Measurements from ENCODE around the gene CUBN. TPM values are rescaled to one million over a fixed set of nuclear protein-coding genes. Genes with fewer than 3 reads are reported as not detected.

Gene CUBN
- total RNA-seq, 1 donor from 2014 or later: 2.7 TPM

DNA sequence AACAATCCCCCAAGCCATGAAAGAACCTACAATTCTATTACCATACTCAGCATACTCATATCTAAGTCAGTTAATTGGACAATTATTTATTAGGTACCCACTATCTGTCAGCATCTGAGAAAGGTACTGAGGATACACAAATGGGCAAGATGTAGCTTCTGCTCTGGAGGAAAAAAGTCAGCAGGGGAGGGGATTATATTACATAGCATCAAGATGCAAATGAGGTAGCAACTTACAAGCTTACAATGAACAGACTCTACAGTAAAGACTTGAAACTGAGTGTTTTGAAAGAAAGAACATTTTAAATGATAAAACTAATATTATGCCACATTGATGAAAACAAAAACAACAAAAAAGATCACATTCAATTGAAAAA, 10.8 kb upstream of the CUBN start:
- no peaks in the 10 kb centered on the region for H3K27me3 Mint-ChIP-seq (ENCODE audit: low read depth, unreplicated experiment)
- Histone ChIP-seq H3K4me2 (ENCODE audit: low read length) (no peak overlapping the region), H3K27ac (ENCODE audit: low read depth, low read length) (no peak overlapping the region), H3K9ac (ENCODE audit: low read length) (no peak overlapping the region), H3K4me1 (ENCODE audit: insufficient read depth, low read length) (no peaks in the 10 kb centered on the region), H4K20me1 (ENCODE audit: insufficient read depth, low read length) (no peaks in the 10 kb centered on the region), H3K36me3 (ENCODE audit: insufficient read depth, low read length) (no peaks in the 10 kb centered on the region), H3K27me3 (ENCODE audit: insufficient read depth, low read length) (no peaks in the 10 kb centered on the region), H3K79me2 (ENCODE audit: insufficient read depth, low read length) (no peaks in the 10 kb centered on the region), H3K9me3 (ENCODE audit: insufficient read depth, low read depth, low read length) (no peaks in the 10 kb centered on the region), H3K4me3 (ENCODE audit: insufficient read depth, low read depth, low read length) (no peak overlapping the region), H2AFZ (ENCODE audit: low read depth, low read length) (no peak overlapping the region)
- no peak for FAIRE-seq
- DNase-seq (ENCODE audit: low read depth): no peak
- no peak overlapping the region for H3K4me3 Mint-ChIP-seq (ENCODE audit: unreplicated experiment)
- no peak for TF ChIP-seq EZH2 (IDR thresholded peaks at IDR 0.05; ENCODE audit: insufficient read depth, low read length)
- no peaks in the 10 kb centered on the region for H3K36me3 Mint-ChIP-seq (ENCODE audit: low read depth, unreplicated experiment)
- H3K4me1 Mint-ChIP-seq (ENCODE audit: low read depth, unreplicated experiment): no peaks in the 10 kb centered on the region
- H3K27ac Mint-ChIP-seq (ENCODE audit: unreplicated experiment): no peak overlapping the region
- no peaks in the 10 kb centered on the region for H3K9me3 Mint-ChIP-seq (ENCODE audit: unreplicated experiment)

DNA sequence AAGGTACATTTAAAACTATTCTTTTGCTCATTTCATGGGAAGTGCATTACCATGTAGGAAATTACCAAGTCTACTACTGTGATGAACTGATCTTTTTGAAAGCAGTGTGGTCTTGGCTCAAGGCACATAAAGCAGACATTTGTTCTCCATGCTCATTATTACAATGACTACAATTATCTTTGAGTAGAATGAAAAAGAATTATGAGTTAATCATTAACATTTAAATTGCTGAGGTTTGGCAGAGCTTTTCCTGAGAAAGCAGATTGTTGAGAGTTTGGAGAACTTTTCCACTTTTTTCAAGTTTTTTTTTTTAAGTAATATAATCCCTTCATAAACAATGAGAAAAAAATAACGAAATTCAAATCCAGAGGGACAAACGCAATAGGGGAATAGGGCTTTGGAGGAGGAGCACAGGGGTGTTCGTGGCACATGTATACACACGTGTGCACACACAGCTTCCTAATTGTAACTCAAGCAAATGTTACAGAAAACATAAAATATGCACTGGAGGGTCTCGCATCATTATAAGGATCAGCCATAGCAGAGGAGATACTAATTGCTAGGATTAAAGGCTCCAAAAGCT, 8.9 kb upstream of the CUBN start:
- DNase-seq (ENCODE audit: low read depth) (no peak), FAIRE-seq (no peak)
- H3K9me3 ChIP-seq (ENCODE audit: insufficient read depth, low read depth, low read length): no peaks in the 10 kb centered on the region
- no peak overlapping the region for H3K4me3 ChIP-seq (ENCODE audit: insufficient read depth, low read depth, low read length)
- Mint-ChIP-seq H3K9me3 (ENCODE audit: unreplicated experiment) (no peaks in the 10 kb centered on the region), H3K4me1 (ENCODE audit: low read depth, unreplicated experiment) (no peaks in the 10 kb centered on the region), H3K27ac (ENCODE audit: unreplicated experiment) (no peak overlapping the region), H3K27me3 (ENCODE audit: low read depth, unreplicated experiment) (no peaks in the 10 kb centered on the region), H3K36me3 (ENCODE audit: low read depth, unreplicated experiment) (no peaks in the 10 kb centered on the region), H3K4me3 (ENCODE audit: unreplicated experiment) (no peak overlapping the region)
- no peak overlapping the region for H3K4me2 ChIP-seq (ENCODE audit: low read length)
- no peaks in the 10 kb centered on the region for H3K4me1 ChIP-seq (ENCODE audit: insufficient read depth, low read length)
- H3K9ac ChIP-seq (ENCODE audit: low read length): no peak overlapping the region
- H3K27ac ChIP-seq (ENCODE audit: low read depth, low read length): no peak overlapping the region
- H2AFZ ChIP-seq (ENCODE audit: low read depth, low read length): no peak overlapping the region
- no peaks in the 10 kb centered on the region for H4K20me1 ChIP-seq (ENCODE audit: insufficient read depth, low read length)
- no peaks in the 10 kb centered on the region for H3K36me3 ChIP-seq (ENCODE audit: insufficient read depth, low read length)
- no peaks in the 10 kb centered on the region for H3K27me3 ChIP-seq (ENCODE audit: insufficient read depth, low read length)
- TF ChIP-seq EZH2 (IDR thresholded peaks at IDR 0.05; ENCODE audit: insufficient read depth, low read length): no peak
- TF ChIP-seq, protein P1, sequence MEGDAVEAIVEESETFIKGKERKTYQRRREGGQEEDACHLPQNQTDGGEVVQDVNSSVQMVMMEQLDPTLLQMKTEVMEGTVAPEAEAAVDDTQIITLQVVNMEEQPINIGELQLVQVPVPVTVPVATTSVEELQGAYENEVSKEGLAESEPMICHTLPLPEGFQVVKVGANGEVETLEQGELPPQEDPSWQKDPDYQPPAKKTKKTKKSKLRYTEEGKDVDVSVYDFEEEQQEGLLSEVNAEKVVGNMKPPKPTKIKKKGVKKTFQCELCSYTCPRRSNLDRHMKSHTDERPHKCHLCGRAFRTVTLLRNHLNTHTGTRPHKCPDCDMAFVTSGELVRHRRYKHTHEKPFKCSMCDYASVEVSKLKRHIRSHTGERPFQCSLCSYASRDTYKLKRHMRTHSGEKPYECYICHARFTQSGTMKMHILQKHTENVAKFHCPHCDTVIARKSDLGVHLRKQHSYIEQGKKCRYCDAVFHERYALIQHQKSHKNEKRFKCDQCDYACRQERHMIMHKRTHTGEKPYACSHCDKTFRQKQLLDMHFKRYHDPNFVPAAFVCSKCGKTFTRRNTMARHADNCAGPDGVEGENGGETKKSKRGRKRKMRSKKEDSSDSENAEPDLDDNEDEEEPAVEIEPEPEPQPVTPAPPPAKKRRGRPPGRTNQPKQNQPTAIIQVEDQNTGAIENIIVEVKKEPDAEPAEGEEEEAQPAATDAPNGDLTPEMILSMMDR (IDR thresholded peaks at IDR 0.05; ENCODE audit: insufficient read depth, low read depth, low read length): no peak
- H3K79me2 ChIP-seq (ENCODE audit: insufficient read depth, low read length): no peaks in the 10 kb centered on the region

DNA sequence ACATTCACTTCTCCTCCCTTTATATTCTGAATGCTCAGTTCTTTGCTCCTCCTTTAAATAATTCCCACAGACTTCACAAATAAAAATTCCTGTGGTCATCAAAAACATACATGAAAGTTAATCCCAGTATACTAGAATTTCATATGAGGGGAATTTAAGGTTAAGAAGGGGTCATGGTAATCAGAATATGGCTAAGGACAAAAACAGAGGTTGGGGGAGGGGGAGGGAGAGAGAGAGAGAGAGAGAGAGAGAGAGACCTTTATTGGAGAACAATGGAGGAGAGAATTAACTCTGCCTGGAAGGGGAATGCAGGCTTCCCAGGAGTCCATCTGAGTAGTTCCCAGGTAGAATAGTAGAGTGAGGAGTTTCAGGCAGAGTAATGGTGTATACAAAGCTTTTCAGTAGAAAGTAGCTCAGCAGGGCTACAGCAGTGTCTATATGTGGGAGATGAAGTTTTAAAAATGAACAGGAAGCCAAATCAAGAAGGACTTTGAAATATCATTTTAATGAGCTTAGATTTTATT, 5.2 kb upstream of the CUBN start:
- Histone ChIP-seq H3K9ac (ENCODE audit: low read length) (no peak overlapping the region), H3K27ac (ENCODE audit: low read depth, low read length) (no peak overlapping the region), H3K4me2 (ENCODE audit: low read length) (no peak overlapping the region), H3K27me3 (ENCODE audit: insufficient read depth, low read length) (no peaks in the 10 kb centered on the region), H4K20me1 (ENCODE audit: insufficient read depth, low read length) (no peaks in the 10 kb centered on the region), H3K36me3 (ENCODE audit: insufficient read depth, low read length) (no peaks in the 10 kb centered on the region), H3K4me1 (ENCODE audit: insufficient read depth, low read length) (no peaks in the 10 kb centered on the region), H2AFZ (ENCODE audit: low read depth, low read length) (no peak overlapping the region), H3K79me2 (ENCODE audit: insufficient read depth, low read length) (no peaks in the 10 kb centered on the region), H3K9me3 (ENCODE audit: insufficient read depth, low read depth, low read length) (no peaks in the 10 kb centered on the region), H3K4me3 (ENCODE audit: insufficient read depth, low read depth, low read length) (no peak overlapping the region)
- Mint-ChIP-seq H3K27ac (ENCODE audit: unreplicated experiment) (no peak overlapping the region), H3K9me3 (ENCODE audit: unreplicated experiment) (no peaks in the 10 kb centered on the region), H3K4me3 (ENCODE audit: unreplicated experiment) (no peak overlapping the region), H3K27me3 (ENCODE audit: low read depth, unreplicated experiment) (no peaks in the 10 kb centered on the region), H3K4me1 (ENCODE audit: low read depth, unreplicated experiment) (no peaks in the 10 kb centered on the region), H3K36me3 (ENCODE audit: low read depth, unreplicated experiment) (no peaks in the 10 kb centered on the region)
- TF ChIP-seq, protein P1 (IDR thresholded peaks at IDR 0.05; ENCODE audit: insufficient read depth, low read depth, low read length): no peak
- no peak for TF ChIP-seq EZH2 (IDR thresholded peaks at IDR 0.05; ENCODE audit: insufficient read depth, low read length)
- FAIRE-seq (no peak), DNase-seq (ENCODE audit: low read depth) (no peak)

Measured in astrocyte (in vitro differentiated cells and primary cell).